Testis (tissue), 3 donors: ENCODE data around the gene SRSF1. TPM values are rescaled to one million over a fixed set of nuclear protein-coding genes. Genes with fewer than 3 reads are reported as not detected.
"Not testable (repeated sequence)": the region's sequence is repeated elsewhere in the genome, so short reads cannot be mapped to it uniquely, and the experiment has no call there.

Experiments
- DNase-seq: peaks from one replicate; pipeline ENCODE4 v3.0.0-alpha.2; 2019
- H3K27ac ChIP-seq, 2 donors: fragments of 200-600 bp; sonication (generic); one replicate each; pipeline ENCODE4 v1.5.1; 2019
- H3K27me3 ChIP-seq: fragments of 200-600 bp; sonication (generic); one replicate; pipeline ENCODE4 v1.5.1; 2019
- H3K36me3 ChIP-seq: fragments of 200-600 bp; sonication (generic); one replicate; pipeline ENCODE4 v1.5.1; 2017; ENCODE audit warnings: low read depth; ENCODE audit errors: missing control alignments
- H3K4me1 ChIP-seq: fragments of 200-600 bp; sonication (generic); one replicate; pipeline ENCODE4 v1.5.1; 2019
- H3K4me3 ChIP-seq, 2 donors: fragments of 200-600 bp; sonication (generic); one replicate each; pipeline ENCODE4 v1.5.1; 2017 to 2019
- H3K9me3 ChIP-seq: fragments of 200-600 bp; sonication (generic); one replicate; pipeline ENCODE4 v1.5.1; 2017
- CTCF ChIP-seq, 3 experiments: fragments of 450-650 bp in 2 of 3; fragments of 200-600 bp in 1 of 3; sonication (generic) in 1 of 3; IDR thresholded peaks; one replicate each; pipeline ENCODE4 v1.5.1; 2016 to 2019; ENCODE audit warnings: antibody characterized with exemption in 3 of 3, mild to moderate bottlenecking in 2 of 3, moderate library complexity in 1 of 3
- POLR2A ChIP-seq: fragments of 450-650 bp; IDR thresholded peaks from one replicate; pipeline ENCODE4 v1.6.1; 2017; ENCODE audit warnings: antibody characterized with exemption, mild to moderate bottlenecking, moderate library complexity
- WGBS, 2 donors: methylation state at CpG; one replicate each; pipeline ENCODE4 v1.1.5; 2018; 5-methylcytosine and 5-hydroxymethylcytosine counted together
- intact Hi-C: fragments of 100-400 bp; cut with DNase I; formaldehyde crosslinking; loops from one replicate; pipeline ENCODE4 v1.15.1; 2023; ENCODE audit warnings: low total_unique reads
- polyA plus RNA-seq: library from polyadenylated mRNA; stranded (reverse); fragments of 350-450 nt; fragmentation: Illumina TruSeq; extraction: RNeasy Lipid Tissue Mini Kit (QIAGEN cat#74804); gene quantifications from one replicate; pipeline ENCODE4 v1.2.3, GENCODE V29; 2014; ENCODE audit warnings: low read depth, low replicate concordance; ENCODE audit not compliant: insufficient read depth
- total RNA-seq, 2 donors: library from RNA; depleted of rRNA; stranded (reverse); fragments of >200 nt; gene quantifications; one replicate each; pipeline ENCODE4 v1.2.3, GENCODE V29; 2016

The SRSF1 gene
- total and polyA plus RNA-seq, 3 donors from 2014 or later = 128 to 159 (median 150) TPM

- H3K4me1 ChIP-seq = no peaks in the 10 kb centered on the region
- H3K27ac ChIP-seq = no peak overlapping the region
- H3K9me3 ChIP-seq = no peaks in the 10 kb centered on the region
- no peak overlapping the region for H3K4me3 ChIP-seq
- DNase-seq = no peak
- 38 to 40% methylated on average over 1 of the region's 1 CpG for WGBS, 2 donors
- H3K36me3 ChIP-seq = no peaks in the 10 kb centered on the region
- no peak for TF ChIP-seq POLR2A
- TF ChIP-seq CTCF (IDR thresholded peaks at IDR 0.05) = no peak
- intact Hi-C loops = no loop called here
- H3K27me3 ChIP-seq = no peaks in the 10 kb centered on the region
These were observed 32.0 kb downstream of the SRSF1 start for GRCh38 chr17:57975044-57975443.

GRCh38 chr17:57974053-57974824 lies 32.8 kb downstream of the SRSF1 start:
- intact Hi-C loops, H3K4me3 ChIP-seq, H3K9me3 ChIP-seq, H3K27me3 ChIP-seq, DNase-seq, H3K27ac ChIP-seq, H3K4me1 ChIP-seq, H3K36me3 ChIP-seq: not testable (repeated sequence)
- WGBS, 2 donors = 83 to 88% methylated on average over 4 of the region's 4 CpGs

- H3K27ac ChIP-seq = no peak overlapping the region
- intact Hi-C loops = no loop called here
- H3K4me1 ChIP-seq = no peaks in the 10 kb centered on the region
- 37 to 38% methylated on average over 1 of the region's 1 CpG for WGBS, 2 donors
- no peaks in the 10 kb centered on the region for H3K9me3 ChIP-seq
- TF ChIP-seq POLR2A (no peak), CTCF (IDR thresholded peaks at IDR 0.05) (no peak)
- no peaks in the 10 kb centered on the region for H3K36me3 ChIP-seq
- no peak for DNase-seq
- no peaks in the 10 kb centered on the region for H3K27me3 ChIP-seq
- H3K4me3 ChIP-seq = no peak overlapping the region
These were observed 34.9 kb downstream of the SRSF1 start for GRCh38 chr17:57972151-57972550.

- Histone ChIP-seq H3K4me1 (no peaks in the 10 kb centered on the region), H3K9me3 (no peaks in the 10 kb centered on the region), H3K27me3 (no peaks in the 10 kb centered on the region), H3K4me3 (no peak overlapping the region), H3K36me3 (no peaks in the 10 kb centered on the region), H3K27ac (no peak overlapping the region)
- 89 to 91% methylated on average over 10 of the region's 10 CpGs for WGBS, 2 donors
- TF ChIP-seq POLR2A (no peak), CTCF (IDR thresholded peaks at IDR 0.05) (no peak)
- intact Hi-C loops = no loop called here
- DNase-seq = no peak
These were observed 35.5 kb downstream of the SRSF1 start for GRCh38 chr17:57971572-57971971.

- Histone ChIP-seq H3K27ac (no peak overlapping the region), H3K36me3 (no peaks in the 10 kb centered on the region), H3K9me3 (no peaks in the 10 kb centered on the region), H3K4me3 (no peak overlapping the region), H3K27me3 (no peaks in the 10 kb centered on the region), H3K4me1 (no peaks in the 10 kb centered on the region)
- WGBS, 2 donors = 69 to 71% methylated on average over 4 of the region's 4 CpGs
- intact Hi-C loops = no loop called here
- DNase-seq = no peak
- no peak for TF ChIP-seq CTCF (IDR thresholded peaks at IDR 0.05)
- no peak for TF ChIP-seq POLR2A
These were observed 36.3 kb downstream of the SRSF1 start for GRCh38 chr17:57970710-57971109.
